HG02981 (cell line): Measurements from ENCODE around the gene TACC3.
A peak's percentile ranks its signal among the peaks of the same experiment; 100 is the strongest.
"Not testable (repeated sequence)": the region's sequence is repeated elsewhere in the genome, so short reads cannot be mapped to it uniquely, and the experiment has no call there.

Experiments
- ATAC-seq: cut with Tn5 transposase; IDR thresholded peaks from one replicate; pipeline ENCODE4 v1.9.1; 2021; ENCODE audit warnings: mild to moderate bottlenecking, moderate library complexity; ENCODE audit not compliant: unreplicated experiment

Gene TACC3

DNA sequence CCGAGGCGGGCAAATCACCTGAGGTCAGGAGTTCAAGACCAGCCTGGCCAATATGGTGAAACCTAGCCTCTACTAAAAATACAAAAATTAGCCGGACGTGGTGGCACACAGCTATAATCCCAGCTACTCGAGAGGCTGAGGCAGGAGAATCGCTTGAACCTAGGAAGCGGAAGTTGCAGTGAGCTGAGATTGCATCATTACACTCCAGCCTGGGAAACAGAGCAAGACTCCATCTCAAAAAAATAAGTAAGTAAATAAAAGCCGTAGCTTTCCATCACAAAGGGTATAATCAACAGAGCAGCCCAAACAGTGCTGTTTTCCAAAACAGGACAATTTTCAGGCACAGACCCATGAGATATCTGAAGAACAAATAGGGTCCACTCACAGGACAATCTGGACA is 19.6 kb upstream of the TACC3 start:
- not testable (repeated sequence) for ATAC-seq

DNA sequence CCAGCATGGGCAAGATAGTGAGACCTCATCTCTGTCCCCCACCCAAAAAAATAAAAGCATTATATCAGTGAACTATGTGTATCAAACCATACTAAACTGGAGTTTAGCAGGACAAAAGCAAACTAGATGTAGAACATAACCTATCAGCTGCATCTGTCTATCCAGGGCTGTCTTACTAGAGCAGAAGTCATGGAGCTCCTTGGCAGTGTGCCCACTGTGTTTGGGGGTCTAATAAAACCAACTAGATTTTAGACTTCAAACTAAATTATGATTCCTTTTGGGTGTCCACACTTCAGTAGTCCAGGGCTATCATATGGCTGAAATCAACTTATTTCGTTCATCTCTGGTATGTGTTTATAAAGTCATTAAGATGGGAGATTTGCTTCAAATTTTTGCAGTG is 17.5 kb upstream of the TACC3 start:
- ATAC-seq: no peak

DNA sequence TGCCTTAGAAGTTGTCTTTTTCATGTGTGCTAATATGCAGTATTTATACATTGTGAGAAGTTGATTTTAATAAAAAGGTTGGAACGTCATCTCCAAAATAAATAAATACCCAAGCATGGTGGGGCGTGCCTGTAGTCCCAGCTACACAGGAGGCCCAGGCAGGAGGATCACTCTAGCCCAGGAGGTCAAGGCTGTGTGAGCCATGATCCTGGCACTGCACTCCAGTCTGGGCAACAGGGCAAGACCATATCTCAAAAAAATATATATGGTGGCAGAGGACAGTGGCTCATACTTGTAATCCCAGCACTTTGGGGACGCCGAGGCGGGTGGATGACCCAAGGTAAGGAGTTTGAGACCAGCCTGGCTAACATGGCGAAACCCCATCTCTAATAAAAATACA is 15.6 kb upstream of the TACC3 start:
- no peak for ATAC-seq

DNA sequence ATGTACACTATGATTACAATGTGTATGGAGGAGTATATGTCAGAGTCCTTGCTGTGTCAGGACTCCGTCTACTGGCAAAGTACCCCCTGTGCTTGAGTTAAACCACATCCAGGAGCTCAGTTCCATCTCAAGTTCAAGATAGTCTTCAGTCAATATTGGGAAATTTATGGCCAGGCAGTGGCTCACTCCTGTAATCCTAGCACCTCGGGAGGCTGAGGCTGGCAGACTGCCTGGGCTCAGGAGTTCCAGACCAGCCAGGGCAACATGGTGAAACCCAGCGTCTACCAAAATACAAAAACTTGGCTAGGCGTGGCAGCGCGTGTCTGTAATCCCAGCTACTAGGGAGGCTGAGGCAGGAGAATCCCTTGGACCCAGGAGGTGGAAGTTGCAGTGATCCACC is 15.0 kb upstream of the TACC3 start:
- ATAC-seq: no peak

DNA sequence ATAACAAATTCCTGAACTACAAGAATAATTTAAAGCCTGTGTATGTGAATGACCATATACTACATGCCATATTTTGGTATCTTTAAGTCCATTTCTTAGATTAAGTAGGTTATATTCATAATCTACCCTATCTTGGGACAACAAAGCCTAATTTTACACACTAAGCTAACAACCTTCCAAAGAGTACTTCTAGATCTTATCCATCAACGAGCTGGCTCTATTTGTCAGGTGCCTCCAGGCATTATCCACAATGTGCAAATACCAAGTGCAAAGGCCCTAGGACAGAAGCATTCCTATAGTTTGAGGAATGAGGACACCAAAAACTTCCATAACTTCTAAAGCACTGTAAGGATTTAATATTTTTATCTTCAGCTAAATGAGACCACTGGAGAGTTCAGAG is 12.7 kb upstream of the TACC3 start:
- no peak for ATAC-seq

DNA sequence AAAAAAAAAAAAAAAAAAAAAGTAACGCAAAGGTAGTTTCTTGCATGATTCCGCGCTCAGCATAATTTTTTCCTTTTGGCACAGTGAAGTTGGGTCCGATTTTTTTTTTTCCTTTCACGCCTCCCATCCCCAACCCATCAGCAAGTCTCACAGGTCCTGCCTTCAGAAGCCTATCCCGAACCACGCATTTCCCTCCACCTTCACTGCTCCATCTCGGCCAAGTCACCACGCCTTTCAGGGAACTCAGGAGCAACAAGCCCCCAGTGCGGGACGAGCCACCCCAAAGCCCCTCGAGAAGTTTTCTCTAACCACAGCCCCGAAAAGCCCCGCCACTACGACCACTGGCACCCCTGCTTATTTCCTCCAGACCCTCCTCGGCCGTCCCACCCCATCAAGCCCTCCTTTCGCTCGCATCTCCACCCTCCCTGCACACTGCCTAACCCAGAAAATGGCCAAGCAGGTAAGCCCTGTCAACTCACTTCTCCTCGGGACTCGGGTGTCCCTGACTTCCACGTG is 10.2 kb upstream of the TACC3 start:
- no peak for ATAC-seq

DNA sequence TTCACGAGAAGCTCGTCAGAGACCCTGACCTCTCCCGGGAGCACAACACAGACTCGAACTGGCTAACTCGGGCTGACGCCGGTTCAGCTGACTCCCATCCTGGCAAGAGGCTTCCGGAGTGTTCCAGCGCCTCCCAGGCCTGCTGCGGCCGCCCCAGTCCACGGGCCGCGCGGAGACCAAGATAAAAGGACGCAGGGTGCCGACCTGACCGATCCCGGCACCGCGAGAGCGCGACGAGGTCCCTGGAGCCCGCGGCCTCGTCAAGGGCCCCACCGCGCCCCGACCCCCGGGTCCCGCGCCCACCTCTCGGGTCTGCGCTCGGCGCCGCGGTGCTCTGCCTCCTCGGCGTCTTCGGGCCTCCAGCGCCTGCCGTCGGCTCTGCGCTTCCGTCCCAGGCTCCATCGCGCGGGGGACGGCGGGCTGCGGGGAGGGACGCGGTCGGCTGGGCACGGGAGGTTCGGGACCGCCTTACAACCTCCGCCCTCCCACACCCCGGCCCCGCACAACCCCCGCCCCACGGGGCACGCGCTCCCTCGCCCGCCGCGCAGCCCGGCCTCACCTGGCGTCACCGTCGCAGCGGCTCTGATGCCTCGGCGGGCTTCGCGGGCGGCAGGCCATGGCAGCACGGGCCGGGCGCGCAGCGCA is 9.6 kb upstream of the TACC3 start:
- peak; percentile 9 for ATAC-seq

DNA sequence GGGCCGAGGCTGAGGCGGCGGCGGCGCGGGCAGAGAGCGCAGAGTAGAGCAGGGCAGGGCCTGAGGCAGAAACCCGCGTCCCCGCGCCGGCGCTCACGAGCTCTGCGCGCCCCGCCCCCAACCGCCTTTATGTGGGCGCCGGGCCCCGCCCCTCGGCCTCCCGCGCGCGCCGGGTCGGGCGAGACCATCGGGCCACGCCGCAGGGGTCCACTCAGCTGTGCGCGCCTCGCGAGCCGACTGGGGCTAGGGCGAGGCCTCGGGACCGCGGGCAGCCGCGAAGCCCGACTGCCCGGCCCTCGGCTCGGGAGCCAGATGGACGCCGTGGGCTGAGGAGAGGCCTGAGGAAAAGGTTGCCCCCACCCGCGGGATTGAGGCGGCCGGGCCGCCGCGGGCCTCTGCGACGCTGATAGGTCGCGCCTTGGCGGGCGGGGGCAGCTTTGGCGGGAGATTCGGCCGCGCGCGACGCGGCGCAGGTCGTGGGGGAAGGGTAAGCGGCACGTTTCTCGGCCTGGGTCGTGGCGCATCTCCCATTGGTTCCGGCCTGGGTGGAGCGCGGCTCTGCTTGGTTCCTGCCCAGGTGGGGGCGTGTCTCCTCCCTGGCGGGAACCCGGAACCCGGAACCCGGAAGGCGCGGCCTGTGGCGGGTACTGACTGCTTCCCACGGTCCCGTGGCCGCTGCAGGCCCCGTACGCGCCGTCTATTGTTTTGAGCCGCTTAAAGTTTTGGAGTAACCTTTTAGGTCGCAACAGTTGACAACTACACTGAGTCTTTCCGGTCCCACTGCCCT is 8.9 kb upstream of the TACC3 start, which contains the start of gene SLBP:
SLBP (minus strand) TSS at position 104 of the 787 bp plus-strand sequence. CDS start 131 bp downstream, outside the sequence.
- peak; percentile 71 for ATAC-seq

DNA sequence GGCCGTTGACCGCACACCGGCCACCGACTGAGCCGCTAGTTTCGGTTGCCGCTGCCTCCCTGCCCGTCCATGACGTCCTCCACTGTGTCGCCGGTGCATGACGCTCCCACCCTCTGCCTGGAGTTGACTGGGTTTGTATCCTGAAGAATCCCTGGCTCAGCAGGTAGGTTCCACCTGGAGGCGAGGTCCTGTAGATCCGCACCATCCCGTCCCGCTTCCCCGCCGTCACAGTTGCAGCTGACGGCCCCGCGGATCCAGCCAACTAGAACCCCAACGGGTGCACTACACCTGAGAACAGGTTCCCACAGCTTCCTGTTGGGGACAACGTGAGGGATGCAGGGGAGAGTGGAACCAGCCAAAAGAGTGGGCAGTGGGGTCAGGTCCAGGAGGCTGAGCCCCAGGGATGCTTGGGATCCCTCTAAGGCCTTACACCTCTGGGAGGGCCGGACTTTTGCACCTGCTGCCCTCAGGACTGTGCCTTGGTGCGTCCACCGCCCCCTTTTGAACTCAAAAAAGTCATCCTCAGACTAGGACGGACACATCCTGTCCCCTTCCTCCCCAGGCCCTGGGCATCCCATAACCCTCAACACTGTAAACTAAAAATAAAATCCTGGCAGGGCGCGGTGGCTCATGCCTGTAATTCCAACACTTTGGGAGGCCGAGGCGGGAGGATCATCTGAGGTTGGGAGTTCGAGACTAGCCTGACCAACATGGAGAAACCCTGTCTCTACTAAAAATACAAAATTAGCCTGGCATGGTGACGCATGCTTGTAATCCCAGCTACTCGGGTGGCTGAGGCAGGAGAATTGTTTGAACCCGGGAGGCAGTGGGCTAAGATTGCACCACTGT is 8.1 kb upstream of the TACC3 start:
- peak; percentile 9 for ATAC-seq

DNA sequence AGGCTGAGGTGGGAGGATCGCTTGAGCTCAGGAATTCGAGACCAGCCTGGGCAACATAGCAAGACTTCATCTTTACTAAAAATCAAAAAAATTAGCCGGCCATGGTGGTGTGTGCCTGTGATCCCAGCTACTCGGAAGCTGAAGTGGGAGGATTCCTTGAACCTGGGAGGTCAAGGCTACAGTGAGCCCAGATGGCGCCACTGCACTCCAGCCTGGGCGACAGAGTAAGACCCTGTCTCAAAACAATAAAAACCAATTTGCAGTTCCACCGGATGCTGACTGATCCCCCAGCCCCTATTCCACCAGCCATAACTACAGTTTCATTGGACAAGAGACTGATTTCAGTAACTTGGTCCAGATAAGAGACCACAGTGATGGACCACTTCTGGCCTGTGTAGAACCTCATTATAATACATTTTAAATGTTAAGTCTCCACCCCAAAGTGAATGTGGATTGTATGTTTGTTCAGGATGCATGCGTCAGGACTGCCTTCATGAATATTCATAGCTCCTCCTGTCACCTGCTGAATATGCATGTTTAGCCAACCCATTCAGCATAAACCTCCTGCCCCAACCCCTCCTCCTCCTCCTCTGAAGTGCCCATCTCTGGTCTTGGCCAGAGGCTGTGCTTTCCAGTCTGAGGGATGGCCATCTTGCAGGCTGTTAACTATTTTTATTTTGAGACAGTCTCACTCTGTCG is 6.9 kb upstream of the TACC3 start:
- ATAC-seq: no peak

DNA sequence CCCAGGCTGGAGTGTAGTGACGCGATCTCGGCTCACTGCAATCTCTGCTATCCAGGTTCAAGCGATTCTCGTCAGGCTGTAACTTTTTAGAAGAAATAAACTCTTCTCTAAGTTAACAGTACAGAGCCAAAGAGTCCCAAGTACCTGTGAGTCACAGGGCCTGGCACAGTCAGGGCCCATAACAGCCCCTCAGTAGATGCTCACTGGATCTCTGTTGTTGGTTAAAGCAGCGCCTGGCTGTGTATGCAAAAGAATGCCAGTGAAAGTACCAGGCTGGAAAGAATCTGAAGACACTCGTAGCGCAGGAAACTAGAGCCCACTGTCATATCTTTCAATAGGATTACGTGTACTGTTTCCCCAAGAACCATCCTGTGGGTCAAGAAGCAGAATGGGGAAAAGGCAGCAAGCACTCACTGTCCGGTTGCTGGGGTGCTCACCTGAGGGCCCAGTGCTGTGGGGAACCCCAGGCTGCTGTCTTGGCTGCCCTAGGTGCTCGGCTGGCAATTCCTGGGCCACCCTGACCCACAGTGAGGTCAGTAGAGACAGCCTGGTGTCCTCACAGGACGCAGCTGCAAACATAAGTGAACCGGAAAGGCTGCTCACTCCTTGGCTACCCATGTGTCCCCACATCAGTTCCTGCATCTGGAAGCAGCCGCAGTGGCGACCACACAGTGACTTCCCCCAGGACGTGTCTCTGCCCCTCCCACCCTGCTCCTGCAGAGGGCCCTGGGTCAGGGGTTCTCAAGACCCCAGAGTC is 6.1 kb upstream of the TACC3 start:
- ATAC-seq: no peak

DNA sequence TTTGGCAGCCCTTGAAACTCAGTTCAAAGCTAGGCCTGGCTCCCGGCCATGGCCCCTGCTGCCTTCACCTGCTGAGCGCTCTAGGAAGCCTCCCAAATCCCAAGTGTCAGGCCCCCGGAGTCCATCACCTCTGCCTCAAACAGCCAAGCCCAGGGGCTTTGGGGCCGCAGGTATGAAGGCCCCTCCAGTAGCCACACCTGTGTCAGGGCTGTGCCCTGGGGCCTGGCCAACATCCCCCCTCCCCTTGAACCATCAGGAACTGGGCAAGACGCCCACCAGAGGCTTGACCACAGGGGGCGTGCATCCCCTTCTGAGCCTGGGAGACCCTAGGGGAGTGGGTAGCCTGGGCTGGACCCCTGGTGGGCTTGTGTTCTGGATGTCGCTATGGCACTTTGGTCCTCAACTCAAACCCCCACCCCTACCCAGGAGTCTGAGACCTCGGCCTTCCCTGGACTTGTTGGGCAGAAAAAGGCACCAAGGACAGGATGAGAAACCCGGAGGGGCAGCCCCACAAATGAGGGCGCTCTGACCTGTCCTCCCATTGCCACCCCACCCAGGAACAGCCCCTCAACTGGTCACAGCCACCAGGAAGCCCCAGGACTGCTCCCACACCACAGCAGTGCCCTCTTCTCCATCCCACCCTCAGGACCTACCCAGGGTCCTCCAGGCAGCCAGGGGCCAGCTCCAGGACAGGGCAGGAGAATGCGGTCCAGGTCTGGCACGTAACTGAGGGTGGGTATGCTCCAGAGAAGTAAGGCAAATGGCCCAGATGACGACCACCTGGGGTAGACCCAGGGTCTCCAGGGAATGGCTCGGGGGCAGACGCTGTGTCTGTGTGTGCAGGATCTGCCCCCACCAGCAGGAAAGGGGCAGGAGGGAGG is 5.0 kb upstream of the TACC3 start:
- no peak for ATAC-seq

DNA sequence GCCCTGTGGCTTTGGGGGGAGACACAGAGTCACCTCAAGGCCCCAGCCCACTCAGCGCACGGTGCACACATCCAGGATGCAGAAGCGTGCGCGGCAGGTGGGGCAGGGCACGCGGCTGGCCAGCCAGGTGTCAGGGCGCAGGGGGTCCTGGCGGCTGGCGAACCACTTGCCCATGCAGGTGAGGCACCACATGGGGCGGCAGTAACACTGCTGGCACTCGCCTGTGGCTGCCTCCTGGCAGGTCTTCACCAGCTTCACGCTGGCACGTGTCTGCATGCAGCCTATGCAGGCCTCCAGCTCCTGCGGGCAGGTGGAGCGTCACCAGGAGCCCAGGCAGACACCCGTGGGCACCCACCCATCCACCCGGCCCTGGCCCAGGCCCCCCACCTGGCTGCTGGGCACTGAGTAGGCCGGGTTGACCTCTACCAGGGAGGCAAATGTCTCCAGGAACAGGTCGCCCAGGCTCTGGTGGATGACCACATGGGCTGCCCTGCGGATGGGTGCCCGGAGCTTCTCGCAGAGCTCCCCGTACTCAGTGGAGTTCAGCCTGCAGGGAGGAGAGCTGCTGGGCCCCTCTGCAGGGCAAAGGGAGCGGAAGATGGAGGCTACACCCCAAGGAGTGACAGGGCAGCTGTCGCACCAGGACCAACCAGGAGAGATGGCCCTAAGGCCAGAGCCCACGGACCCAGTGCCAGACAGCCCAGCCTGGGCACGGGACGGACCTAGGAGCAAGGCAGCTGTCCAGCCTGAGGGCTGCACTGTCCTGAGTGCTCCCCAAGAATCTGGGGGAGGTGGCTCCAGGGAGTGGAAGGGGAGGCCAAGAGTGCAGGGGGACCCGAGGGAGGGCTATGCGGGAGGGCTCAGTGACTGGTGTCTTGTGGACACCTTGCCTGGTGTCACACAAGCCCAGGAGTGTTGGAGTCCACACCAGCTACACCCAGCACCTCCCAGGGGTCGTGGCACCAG is 3.9 kb upstream of the TACC3 start:
- no peak for ATAC-seq

DNA sequence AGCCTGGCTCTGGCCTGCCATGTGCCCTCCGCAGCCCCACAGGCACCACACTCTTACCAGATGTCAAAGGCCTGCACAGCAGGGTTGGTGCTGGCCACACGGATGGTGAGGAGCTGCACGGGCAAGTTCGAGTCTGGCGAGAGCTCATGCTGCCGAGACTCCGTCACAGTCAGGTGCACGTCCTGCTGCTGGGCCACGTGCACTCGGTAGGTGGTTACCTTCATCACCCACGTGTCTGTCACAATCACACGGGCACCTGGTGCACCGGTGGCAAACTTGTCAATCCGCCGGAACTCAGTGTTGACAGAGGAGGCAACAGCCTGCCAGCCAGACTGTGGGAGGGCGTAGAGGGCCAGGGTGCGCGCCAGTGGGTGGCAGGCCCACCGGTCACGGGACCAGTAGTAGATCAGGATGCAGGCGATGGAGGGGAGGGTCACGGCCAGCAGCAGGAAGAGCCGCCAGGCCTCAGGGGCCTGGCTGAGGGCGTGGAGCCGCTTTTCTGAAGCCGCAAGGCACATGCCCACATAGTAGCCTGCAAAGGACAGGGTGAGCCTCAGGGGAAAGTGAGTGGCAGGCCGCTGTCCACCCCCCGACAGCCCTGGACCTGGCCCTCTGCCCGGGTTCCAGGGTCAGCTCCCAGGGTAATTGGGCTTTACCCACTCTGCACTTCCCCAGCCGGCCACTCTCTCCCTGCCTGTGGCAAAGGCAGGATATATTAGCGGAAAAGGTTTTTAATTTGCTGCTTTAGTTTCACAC is 3.0 kb upstream of the TACC3 start:
- ATAC-seq: no peak

DNA sequence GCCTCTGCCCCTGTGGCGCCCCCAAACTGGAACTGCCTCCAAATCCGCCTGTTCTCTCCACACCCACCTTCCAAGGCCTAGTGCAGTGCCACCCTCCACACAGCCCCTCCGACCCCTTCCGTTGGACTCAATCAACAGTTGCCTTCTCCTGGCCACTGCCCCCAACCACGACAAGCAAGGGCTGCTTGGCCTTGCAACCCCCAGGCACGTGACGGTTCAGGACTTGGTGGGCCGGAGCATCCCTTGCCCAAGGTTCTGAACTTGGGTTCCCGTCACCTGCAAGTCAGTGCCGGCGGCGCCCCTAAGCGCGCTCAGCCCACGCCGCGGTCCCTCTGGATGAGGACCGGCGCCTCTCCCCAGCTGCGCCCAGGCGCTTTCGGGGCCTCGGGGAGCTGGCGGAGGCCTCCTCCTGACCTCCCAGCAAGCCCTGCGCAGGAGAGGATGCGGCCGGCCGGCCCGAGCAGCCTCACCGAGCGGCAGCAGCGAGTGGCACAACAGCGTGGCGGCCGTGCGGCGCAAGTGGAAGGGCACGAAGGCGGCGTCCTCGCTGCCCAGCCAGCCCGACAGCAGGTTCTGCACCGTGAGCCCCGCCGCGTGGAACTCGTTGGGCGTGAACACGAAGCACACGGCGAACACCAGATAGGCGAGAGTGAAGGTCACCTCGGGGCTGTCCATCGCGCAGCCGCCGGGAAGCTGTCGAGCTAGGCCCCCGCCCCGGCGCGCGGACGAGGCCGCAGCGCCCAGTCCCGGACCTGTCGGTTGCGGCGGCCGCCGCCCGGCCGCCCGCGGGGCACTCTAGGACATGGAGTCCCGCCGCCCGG is 948 bp upstream of the TACC3 start:
- ATAC-seq: peak; percentile 16
